NCI-H1105 (cell line): ENCODE measurements around the gene NME5.
A peak's percentile ranks its signal among the peaks of the same experiment; 100 is the strongest.
"Not testable (repeated sequence)": the region's sequence is repeated elsewhere in the genome, so short reads cannot be mapped to it uniquely, and the experiment has no call there.

ENCODE experiments used
- DNase-seq: peaks from one replicate; lab custom pipeline; 2025; lab: John Stamatoyannopoulos, UW

Gene NME5

GRCh38 chr5:138138949-138139780, at the start of gene NME5:
Gene NME5, minus strand, starts transcription at chr5:138139428. Its CDS starts 648 bp downstream, at chr5:138138780.
- peak; percentile 41 for DNase-seq

- DNase-seq = no peak
These were observed 49.4 kb upstream of the NME5 start for GRCh38 chr5:138188626-138189025.

- no peak for DNase-seq
These were observed 46.8 kb upstream of the NME5 start for GRCh38 chr5:138186002-138186447.

GRCh38 chr5:138182808-138183207, 43.6 kb upstream of the NME5 start:
- DNase-seq = no peak

GRCh38 chr5:138180841-138181240, 41.6 kb upstream of the NME5 start:
- DNase-seq = no peak

DNA sequence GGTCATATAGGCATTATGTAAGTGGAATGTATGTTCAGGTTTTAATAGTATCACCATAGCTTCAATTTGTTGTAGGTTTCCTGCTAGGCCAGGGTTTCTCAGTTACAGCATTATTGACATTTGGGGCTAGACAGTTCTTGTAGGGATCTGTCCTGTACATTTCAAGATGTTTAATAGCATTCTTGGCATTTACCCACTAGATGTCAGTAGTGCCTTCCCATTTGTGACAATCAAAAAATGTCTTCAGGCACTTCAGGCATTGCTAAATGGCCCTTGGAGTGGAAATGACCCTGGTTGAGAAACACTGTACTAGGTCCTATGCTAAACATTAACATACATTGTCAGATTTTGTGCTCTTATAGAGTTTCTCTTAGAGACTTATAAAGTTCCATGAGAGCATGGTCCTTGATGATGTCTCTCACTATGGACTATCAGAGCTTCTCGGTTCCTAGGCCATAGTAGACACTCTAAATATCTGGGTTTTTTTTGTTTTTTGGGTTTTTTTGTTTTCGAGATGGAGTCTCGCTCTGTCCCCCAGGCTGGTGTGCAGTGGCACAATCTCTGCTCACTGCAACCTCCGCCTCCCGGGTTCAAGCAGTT, 41.1 kb upstream of the NME5 start:
- DNase-seq = peak; percentile 39

DNA sequence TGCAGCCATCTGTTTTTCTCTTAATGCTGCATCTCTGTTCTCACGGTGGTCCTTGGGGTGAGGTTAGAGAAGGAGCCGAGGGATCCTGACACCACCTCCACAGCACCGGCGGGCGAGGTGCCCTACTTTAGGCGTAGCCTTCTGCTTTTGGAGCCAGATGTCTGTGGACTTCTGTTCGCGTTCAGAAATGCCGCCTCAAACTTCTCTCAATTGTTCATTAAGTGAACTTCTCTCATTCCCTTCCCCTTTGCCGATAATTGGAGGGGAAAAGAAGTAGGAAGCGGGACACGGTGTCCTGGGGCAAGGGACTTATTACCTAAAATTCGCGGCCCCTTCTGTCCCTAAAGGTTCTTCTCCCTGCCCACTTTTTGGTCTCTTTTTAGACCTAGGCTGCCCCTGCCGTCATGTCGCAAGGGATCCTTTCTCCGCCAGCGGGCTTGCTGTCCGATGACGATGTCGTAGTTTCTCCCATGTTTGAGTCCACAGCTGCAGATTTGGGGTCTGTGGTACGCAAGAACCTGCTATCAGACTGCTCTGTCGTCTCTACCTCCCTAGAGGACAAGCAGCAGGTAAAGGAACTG, 40.1 kb upstream of the NME5 start:
- no peak for DNase-seq

DNA sequence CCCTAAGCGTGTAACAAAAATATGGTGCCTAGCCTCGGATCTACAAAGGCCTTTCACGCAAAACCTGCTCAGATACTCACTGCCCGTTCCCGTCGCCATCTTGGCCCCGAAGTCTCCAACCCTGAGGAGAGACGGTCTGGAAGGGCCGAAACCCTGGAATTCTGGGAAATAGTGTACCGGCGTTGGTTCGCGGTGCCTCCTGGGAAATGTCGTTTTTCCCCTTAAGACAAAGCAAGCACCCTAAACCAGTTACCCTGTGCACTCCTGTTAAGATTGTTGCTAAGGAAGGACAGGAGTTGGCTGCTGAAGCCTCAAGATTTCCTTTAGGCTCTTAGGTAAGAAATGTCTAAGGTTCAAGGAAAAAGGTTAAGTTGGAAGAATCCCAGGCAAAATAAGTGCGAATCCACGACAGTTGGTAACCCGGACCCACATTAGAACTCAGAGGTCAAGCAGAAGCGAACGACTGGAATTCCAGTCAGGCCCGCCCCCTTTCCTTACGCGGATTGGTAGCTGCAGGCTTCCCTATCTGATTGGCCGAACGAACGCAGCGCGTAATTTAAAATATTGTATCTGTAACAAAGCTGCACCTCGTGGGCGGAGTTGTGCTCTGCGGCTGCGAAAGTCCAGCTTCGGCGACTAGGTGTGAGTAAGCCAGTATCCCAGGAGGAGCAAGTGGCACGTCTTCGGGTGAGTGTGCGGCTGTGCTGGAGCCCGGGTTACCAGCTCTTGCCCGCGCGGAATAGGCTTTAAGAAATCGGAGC, 39.5 kb upstream of the NME5 start, which contains the start of the genes BRD8 and KIF20A:
Gene BRD8 (minus strand): TSS at position 115 of the 761 bp plus-strand sequence. CDS start 16 bp downstream, at position 99.
Gene KIF20A (plus strand): TSS at position 597 of the 761 bp plus-strand sequence. CDS start 569 bp downstream, outside the sequence.
- DNase-seq = peak; percentile 88

- DNase-seq = no peak
These were observed 38.8 kb upstream of the NME5 start for GRCh38 chr5:138177941-138178515.

- no peak for DNase-seq
These were observed 31.1 kb upstream of the NME5 start for GRCh38 chr5:138170299-138170698.

- DNase-seq = no peak
These were observed 29.9 kb upstream of the NME5 start for GRCh38 chr5:138169124-138169523.

DNA sequence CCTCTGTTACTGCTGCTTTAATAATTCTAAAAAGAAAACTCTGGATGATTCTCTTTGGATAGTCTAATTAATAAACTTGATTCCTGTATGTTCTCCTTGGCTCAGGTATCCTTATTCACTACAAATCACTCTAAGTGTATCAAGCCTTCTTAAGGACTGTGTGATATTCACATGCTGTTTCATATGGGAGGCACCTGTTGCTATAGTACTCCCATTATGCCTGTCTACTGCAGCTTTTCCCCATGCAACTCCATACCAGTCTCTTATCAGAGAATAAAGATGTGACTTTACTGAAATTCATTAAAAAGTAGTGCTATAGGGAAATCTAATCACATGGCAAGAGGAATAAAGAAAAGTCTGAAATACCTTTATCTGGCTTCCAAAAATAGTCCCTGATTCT, 24.5 kb upstream of the NME5 start:
- DNase-seq = no peak

DNA sequence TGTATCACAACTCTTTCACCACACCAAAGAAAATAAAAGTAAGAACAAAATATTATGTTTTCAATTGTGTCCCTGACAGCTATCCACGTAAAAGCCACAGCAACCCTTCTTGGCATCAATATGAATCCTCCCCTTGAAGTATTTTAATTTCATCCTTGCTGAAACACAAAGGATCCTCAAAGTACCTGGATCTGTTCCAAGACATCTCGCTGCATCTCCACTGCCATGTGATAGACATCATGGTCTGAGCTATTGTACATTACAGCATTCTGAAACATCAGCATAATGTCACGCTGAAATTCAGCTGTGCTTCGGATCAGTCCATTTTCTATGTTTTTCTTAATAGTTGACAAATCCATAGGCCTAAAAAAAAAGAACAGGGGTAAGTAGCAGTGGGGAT, 21.5 kb upstream of the NME5 start:
- no peak for DNase-seq

- no peak for DNase-seq
These were observed 20.4 kb upstream of the NME5 start for GRCh38 chr5:138159666-138160065.

- no peak for DNase-seq
These were observed 18.4 kb upstream of the NME5 start for GRCh38 chr5:138157626-138158025.

DNA sequence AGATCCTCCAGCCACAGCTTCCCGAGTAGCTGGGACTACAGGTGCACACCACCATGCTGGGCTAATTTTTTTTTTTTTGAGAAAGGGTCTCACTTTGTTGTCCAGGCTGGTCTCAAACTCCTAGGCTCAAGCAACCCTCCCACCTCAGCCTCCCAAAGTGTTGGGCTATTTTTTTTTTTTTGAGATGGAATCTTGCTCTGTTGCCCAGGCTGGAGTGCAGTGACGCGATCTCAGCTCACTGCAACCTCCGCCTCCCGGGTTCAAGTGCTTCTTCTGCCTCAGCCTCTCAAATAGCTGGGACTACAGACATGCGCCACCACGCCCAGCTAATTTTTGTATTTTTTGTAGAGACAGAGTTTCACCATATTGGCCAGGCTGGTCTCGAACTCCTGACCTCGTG, 16.7 kb upstream of the NME5 start:
- DNase-seq = not testable (repeated sequence)

DNA sequence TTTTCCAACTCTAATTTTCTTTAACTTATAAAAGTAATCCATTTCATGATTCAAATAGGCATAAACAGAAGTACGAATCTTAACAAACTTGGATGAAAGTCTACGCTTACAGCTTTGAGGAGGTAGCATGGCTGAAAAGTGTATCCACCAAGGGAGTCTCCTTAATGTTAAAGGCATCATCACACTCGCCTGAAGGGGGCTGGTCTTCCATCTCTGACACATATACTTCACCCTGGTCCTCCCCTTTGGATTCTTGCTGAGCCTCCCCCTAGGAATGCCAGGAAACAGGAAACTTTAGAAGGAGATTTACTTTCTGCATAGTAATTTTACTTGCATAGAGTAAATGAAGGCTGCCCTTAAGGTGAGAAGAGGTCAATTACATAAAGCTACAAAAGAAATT, 10.3 kb upstream of the NME5 start:
- no peak for DNase-seq

GRCh38 chr5:138148811-138149210, 9.6 kb upstream of the NME5 start:
- DNase-seq = no peak

- DNase-seq = not testable (repeated sequence)
These were observed 4.3 kb upstream of the NME5 start for GRCh38 chr5:138143578-138143977.

DNA sequence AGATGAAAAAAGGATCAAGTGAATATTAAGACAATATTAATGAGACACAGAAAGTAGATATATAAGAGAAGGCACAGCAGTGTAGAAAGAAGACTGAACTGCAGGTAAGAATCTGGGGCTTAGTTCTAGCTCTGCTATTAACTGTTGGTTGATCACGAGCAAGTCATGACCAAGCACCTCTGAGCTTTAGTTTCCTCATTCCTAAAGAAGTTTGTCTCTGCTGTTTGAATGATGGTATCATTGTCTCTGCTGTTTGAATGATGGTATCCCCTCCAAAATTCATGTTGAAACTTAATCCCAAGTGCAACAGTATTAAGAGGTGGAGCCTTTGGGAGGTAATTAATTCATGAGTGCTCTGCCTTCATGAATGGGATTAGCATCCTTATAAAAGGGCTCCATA, 2.5 kb upstream of the NME5 start:
- DNase-seq = no peak

DNA sequence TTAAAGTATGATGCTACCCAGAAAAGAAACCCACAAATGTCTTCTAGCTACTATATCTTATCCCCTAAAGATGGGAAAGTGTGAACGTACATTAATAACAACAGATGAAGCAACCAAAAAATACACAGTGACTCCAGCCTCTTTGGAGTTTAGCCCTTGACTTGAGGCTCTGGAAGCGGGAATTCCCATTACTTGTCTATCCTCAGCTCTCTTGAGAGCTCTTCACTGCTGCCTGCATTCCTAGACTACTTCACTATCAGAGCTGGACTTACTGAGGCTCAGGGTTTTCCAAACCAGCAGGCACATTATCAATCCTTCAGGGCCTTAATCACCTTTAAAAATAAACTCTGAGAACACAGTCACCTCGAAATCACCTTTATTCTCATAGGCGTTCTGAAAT, 1.0 kb upstream of the NME5 start:
- DNase-seq = no peak

- DNase-seq = no peak
These were observed 508 bp upstream of the NME5 start for GRCh38 chr5:138139781-138140090.
